Measurements from ENCODE around the gene ZNF69.
"Not testable (repeated sequence)": the region's sequence is repeated elsewhere in the genome, so short reads cannot be mapped to it uniquely, and the experiment has no call there.

Gene ZNF69

DNA sequence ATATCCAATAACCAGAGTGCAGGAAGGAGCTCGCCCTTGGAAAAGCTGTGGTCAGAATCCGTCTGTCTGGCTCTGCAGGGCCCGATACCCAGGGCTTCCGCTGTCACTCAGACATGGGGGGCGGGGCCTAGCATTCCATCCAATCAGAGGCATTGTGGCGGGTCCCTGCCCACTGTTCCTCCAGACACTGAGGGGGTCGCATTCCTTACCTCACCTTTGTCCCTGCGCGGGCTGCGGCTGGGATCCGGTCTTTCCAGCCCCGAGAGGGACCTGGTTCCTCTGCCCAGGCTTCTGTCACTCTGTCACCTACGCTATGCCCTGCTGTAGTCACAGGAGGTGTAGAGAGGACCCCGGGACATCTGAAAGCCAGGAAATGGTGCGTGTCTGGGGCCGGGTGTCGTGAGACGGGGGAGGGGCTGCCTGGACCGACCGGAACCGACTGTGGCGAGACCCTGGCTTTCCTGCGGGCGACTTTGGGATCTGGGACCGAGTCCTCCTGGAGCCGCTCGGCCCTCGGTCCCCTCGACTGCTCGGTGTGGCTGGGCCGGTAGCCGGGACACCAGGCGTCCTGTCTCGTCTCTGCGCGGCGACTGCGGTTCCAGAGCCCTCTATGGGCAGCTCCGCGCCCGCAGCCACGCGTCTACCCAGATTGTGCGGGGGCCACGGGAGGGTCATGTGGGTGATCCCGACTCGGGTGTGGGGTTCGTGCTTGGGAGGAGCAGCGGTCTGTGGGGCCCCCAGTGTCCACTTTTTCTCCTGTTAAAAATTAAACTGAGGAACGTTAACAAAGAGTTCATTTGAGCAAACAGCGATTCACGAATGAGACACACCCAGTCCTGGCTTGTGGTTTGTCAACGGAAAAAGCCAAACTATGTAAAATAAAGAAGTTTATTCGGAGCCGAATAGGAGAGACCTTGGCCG is at the start of gene ZNF69:
ZNF69 (plus strand) TSS at position 172 of the 921 bp plus-strand sequence; CDS start at position 314, 142 bp downstream.
- DNase-seq: no peak

DNA sequence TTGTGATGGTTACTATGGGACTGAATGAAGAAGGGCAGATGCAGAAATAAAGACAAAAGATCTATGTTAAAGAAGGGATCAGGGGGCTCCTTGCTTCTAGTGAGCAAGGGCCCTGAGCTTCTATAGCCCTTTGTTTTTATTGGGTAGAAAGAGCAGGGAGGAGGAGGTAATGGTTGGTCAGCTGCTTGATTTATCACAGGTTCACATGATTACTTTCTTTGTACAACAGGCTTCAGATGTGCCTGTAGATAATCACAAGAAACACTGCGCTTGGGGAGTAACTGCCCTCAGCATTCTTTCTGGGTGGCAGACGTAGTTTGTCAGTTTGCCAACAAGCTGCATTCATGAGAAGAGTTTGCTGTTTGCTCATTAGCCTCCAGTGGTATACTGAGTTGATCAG is 43.9 kb upstream of the ZNF69 start:
- DNase-seq: no peak

DNA sequence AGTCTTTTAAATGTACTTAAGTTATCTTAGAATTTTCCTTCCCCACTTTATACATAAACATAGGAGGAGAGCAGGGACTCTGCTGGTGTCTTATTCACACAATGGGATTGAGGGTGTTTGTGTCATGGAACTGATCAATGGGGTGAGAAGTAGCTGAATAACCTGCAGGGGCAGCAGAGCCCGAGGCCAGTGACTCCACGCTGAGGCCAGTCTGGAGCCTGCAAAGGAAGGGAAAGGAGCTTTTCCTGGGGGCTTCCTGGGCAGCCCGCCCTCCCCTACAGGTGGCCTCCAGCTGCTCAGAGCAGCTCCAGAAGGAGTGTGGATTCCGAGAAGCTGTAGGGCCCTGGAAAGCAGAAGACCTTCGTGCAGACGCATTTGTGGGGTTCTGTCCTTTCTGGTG is 40.0 kb upstream of the ZNF69 start:
- DNase-seq: not testable (repeated sequence)

DNA sequence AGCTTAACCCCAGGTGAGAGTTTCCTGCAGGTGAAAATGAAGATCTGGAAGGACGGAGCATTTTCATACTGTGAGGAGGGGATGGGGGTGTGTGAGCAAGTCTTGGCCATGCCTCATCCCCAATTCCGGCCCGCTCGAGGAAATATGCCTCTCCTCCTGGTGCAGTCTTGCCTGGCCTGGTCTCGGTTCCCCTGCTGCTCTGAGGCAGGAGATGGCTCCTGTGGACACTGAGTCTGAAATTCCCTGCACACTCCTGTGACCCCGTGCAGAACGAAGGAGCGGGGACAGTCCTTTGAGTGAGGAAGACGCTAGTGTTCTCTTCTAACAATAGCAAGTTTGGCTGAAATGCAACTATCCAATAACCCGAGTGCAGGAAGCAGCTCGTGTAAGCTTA is 39.4 kb upstream of the ZNF69 start:
- DNase-seq: no peak

DNA sequence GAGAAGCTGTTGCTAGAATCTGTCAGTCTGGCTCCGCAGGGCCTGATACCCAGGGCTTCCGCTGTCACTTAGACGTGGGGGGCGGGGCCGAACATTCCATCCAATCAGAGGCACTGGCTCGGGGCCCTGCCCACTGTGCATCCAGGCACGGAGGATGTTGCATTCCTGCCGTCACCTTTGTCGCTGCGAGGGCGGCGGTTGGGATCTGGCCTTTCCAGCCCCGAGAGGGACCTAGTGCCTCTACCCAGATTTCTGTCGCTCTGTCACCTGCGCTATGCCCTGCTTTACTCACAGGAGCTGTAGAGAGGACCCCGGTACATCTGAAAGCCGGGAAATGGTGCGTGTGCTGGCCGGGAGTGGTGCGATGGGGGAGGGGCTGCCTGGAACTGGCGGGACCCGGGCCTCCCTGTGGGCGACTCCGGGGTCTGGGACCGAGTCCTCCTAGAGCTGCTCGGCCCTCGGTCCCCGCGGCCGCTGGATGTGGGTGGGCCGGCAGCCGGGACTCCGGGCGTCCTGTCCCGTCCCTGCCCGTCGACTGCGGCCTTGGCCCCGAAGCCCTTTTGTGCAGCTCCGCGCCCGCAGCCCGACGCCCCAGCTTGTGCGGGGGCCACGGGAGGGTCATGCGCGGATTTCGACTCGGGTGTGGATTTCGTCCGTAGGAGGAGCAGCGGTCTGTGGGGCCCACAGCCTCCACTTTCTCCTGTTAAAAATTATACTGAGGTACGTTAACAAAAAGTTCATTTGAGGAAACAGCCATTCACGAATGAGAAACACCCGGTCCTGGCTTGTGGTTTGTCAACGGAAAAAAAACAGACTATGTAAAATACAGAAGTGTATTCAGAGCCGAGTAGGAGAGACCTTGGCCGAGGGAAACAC is 38.8 kb upstream of the ZNF69 start, which contains the start of gene ZNF439:
ZNF439 (plus strand) TSS at position 133 of the 876 bp plus-strand sequence; CDS start at position 275, 142 bp downstream.
- DNase-seq: peak; percentile 77

DNA sequence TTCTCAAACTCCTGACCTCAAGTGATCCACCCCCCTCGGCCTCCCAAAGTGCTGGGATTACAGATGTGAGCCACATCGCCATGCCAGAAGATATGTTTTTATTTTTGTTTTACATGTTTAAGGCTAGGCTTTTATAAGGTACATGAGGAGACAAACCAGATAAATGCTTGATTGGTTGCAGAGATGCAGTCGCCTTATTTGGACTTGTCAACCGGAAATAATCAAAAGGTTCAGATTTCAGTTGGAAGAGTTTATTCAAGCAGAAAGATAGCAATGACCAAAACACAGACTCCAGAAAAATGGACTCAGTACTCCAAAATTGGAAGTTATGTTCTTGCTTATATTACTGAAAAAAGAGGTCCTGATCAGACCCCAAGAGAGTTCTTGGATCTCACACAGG is 37.3 kb upstream of the ZNF69 start:
- not testable (repeated sequence) for DNase-seq

DNA sequence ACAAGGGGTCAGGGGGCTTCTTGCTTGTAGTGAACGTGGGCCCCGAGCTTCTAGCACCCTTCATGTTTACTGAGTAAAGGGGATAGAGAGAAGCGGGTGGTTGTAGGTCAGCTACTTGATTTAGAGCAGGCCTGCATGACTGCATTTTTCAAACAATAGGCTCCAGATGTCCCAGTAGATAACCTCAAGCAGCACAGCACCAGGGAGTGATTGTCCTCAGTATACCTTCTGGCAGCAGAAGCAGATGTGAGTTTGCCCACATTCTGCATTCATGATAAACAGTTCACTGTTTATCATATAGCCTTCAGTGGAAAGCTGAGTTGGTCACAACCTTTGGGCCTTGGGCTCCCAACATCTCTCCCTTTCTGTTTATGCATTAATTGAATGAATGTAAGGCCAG is 34.2 kb upstream of the ZNF69 start:
- no peak for DNase-seq

DNA sequence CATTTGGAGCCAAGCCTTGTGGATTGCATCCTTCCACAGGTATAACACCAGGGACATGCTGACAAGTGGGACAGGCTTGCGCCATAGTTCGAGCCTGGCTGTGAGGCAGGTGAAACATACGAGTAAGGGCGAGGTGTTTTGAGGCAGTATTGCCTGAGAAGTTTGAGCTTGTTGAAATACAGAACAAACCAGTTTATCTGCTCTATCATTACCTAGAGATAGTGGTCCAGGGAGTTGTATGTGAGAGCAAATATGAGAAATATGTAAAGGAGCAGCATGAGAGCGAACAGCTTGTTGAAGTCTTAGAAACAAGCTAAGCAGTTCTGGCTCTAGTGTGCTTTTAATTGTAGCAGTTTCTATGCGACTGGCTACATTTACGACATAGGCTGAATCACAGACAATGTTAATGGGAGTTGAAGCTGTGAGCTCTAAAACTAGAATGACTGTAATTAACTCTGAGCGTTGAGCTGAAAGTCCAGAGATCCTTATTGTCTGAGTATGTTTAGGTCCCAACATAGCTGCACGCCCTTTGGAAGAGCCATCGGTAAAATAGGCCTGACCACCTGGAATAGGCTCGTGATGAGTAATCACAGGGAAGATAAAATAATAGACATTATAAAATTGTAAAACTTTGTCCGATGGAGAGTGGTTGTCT is 30.9 kb upstream of the ZNF69 start:
- no peak for DNase-seq

DNA sequence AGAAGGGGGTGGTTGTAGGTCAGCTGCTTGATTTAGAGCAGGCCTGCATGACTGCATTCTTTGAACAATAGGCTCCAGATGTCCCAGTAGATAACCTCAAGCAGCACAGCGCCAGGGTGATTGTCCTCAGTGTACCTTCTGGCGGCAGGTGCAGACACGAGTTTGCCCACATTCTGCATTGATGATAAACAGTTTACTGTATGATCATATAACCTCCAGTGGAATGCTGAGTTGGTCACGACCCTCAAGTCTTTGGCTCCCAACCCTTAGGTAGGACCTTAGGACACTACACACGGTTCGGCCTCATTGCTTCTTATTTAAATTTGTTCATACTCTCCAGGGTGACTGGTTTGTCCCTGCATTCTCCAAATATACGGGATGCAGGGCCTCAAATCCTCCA is 26.9 kb upstream of the ZNF69 start:
- DNase-seq: no peak

DNA sequence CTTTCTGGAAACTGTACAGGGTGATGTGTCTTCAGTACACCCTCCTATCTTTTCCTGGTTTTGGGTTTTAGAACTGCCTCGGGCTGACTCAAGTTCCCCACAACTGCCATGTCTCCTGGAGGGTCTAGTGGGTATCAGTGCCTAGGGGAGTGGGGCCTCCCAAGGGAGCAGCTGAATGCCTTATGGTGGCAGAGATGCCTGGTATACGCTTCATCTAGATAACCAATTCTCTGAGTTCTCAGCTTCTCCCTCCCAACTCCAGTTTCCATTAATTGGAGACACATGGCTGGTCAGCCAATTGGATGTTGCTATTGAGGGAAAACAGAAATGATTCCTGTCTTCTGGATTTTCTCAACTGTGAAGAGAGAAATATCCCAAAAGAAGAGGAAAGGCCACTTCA is 26.3 kb upstream of the ZNF69 start:
- no peak for DNase-seq

DNA sequence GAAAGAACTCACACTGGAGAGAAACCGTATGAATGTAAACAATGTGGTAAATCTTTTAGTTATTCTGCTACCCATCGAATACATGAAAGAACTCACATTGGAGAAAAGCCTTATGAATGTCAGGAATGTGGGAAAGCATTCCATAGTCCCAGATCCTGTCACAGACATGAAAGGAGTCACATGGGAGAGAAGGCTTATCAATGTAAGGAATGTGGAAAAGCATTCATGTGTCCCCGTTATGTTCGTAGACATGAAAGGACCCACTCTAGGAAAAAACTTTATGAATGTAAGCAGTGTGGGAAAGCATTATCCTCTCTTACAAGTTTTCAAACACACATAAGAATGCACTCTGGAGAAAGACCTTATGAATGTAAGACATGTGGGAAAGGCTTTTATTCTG is 19.8 kb upstream of the ZNF69 start:
- not testable (repeated sequence) for DNase-seq

DNA sequence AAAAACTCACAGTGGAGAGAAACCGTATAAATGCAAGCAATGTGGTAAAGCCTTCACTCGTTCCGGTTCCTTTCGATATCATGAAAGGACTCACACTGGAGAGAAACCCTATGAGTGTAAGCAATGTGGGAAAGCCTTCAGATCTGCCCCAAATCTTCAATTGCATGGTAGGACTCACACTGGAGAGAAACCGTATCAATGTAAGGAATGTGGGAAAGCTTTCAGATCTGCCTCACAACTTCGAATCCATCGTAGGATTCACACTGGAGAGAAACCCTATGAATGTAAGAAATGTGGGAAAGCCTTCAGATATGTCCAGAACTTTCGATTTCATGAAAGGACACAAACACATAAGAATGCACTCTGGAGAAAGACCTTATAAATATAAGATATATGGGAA is 19.4 kb upstream of the ZNF69 start:
- DNase-seq: no peak

DNA sequence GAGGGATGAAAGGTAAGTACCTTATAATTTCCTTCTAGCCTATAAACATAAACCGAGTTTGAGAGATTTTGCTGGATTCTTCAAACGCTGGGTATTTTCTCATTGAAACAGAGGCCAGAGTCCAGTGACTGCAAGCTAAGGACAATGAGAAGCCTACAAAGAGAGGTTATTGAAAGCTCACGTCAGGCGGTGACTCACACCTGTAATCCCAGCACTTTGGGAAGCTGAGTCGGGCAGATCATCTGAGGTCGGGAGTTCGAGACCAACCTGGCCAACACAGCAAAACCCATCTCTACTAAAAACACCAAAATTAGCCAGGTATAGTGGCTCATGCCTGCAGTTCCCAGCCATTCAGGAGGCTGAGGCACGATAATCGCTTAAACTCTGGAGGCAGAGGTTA is 15.0 kb upstream of the ZNF69 start:
- DNase-seq: no peak

DNA sequence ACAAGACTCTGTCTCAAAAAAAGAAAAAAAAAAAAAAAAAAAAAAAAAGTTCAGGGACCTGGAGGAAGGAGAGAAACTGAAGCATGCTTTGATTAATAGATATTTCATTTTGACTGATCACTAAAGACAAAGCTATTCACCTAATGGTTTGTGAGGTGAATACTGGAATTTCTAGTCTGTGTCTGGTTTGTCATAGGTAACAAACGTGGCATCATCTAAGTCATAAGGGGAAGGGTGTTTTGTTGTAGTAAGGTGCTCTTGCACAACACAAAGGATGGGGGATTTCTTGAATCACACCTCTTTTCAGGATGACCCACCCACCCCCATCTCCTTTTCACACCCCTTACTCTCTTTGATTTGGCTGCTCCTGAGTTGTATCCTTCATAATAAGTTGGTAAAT is 13.8 kb upstream of the ZNF69 start:
- DNase-seq: no peak

DNA sequence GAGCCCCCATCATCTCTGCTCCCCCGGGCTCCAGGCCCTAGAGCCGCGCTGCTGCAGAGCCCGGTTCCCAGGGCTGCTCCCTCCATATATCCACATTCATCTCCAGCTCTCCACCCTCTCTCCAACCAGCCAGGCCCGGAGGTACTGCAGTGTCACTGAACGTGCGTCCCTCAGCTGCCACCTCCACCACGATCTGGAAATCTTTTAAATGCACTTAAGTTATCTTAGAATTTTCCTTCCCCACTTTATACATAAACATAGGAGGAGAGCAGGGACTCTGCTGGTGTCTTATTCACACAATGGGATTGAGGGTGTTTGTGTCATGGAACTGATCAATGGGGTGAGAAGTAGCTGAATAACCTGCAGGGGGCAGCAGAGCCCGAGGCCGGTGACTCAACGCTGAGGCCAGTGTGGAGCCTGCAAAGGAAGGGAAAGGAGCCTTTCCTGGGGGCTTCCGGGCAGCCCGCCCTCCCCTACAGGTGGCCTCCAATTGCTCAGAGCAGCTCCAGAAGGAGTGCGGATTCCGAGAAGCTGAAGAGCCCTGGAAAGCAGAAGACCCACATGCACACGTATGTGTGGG is 7.8 kb upstream of the ZNF69 start:
- not testable (repeated sequence) for DNase-seq

DNA sequence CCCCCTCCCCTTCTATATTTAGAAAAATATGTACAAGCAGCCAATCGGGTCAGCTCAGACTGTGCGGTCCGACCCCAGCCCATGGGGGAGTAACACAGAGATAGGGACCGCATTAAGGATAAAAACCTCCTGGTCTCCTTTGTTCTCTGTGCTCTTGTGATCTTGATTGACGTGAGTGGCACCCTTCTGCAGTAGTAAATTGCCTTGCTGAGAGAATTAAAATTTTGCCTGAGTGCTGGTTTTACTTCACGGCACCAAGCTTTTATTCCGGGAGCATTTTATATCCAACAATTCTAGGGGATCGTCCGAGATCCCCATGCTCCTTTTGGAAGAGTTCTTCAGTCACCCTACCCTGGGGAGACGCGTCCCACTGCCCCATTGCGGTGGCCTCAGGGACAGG is 7.0 kb upstream of the ZNF69 start:
- DNase-seq: no peak

DNA sequence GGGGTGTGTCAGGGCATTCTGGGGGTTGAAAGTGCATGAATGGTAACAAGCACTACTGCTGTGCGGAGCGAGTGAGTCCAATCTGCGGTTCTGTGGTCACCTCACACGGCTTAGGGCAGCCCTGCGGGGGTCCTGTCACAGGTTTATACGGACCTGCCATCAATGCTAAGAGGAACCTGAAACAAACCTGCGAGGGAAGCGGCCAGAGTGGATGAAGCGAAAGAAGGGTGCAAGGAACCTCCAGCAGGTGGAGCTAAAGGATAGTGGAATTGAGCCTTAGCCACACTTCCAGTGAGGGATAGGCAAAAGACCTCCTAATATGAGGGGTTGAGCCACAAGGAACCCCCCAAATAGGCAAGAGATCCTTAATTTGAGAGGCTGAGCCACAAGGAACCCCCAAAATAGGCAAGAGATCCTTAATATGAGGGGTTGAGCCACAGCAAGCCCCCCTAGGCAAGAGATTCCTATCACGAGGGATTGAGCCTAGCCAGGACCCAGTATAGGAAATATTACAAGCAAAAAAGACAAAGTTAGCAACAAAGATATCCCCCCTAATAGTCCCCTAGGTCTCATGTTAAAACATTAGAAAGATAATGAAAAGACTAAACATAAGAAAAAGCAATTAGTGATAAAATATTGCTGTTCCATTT is 6.3 kb upstream of the ZNF69 start:
- DNase-seq: no peak

DNA sequence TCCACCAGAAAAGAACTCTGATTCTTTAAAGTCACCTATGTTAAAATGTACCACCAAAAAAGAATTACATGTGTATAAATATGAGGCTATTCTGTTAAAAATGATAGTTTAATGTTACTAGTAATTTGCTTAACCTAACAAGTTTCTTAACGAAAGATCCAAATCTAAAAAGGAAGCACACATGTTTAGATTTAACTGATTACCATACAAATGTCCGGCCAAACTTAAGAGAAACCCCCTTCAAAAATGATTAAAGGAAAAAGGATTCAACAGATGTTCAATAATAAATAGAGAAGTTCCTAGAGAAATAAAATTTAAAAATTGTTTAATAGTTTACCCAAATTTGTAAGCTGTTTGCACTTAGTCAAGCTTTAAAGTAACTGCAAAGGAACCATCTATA is 5.0 kb upstream of the ZNF69 start:
- DNase-seq: no peak

DNA sequence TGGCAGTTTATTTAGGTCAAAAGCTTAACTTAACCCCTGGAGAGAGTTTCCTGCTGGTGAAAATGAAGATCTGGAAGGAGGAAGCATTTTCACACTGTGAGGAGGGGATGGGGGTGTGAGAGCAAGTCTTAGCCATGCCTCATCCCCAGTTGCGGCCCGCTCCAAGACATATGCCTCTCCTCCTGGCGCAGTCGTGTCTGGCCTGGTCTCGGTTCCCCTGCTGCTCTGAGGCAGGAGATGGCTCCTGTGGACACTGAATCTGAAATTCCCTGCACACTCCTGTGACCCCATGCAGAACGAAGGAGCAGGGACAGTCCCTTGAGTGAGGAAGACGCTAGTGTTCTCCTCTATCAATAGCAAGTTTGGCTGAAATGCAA is 360 bp upstream of the ZNF69 start:
- no peak for DNase-seq

DNA sequence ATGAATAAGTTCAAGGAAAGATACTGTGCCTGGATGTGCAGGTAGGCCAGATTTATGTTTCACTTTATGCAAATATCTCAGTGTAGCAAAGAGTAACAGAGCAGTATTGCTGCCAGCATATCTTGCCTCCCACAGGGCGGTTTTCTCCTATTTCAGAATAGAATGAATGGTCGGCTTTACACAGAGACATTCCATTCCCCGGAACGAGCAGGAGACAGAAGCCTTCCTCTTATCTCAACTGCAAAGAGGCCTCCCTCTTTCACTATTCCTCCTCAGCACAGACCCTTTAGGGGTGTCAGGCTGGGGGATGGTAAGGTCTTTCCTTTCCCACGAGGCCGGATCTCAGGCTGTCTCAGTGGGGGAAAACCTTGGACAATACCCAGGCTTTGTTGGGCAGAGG is 2.3 kb downstream of the ZNF69 start:
- DNase-seq: not testable (repeated sequence)

DNA sequence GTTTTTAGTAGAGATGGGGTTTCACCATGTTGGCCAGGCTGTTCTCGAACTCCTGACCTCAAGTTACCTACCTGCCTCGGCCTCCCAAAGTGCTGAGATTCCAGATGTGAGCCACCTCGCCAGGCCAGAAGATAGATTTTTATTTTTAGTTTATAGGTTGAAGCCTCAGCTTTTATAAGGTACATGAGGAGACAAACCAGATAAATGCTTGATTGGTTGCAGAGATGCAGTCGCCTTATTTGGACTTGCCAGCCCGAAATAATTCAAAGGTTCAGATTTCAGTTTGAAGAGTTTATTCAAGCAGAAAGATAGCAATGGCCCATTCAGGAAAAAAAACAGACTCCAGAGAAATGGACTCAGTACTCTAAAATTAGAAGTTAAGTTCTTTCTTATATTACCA is 3.1 kb downstream of the ZNF69 start:
- DNase-seq: no peak

DNA sequence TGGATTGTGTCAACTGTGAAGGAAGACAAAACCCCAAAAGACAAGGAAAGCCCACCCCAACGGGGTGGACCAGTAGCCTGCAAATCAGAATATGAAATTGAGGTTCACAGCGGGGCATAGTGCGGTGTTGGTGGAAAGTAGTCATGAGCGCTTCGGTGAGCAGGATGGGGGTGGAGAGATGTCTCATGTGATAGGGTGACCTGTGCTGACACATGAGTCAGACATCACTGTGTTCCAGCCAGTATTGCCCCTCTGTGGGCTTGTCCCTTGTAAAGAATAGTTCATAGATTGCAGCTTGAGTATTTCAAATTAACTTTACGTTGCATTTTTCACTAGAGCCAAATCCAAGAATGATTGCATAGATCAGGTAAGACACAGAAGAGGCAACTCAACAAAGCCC is 7.3 kb downstream of the ZNF69 start:
- DNase-seq: no peak
